Measurements from ENCODE around the gene STUB1. TPM values are rescaled to one million over a fixed set of nuclear protein-coding genes. Genes with fewer than 3 reads are reported as not detected.
"Not testable (repeated sequence)": the region's sequence is repeated elsewhere in the genome, so short reads cannot be mapped to it uniquely, and the experiment has no call there.

Gene STUB1
- total RNA-seq, 1 donor from 2014 or later, result 98.9 TPM

GRCh38 chr16:711548-712320 lies 31.5 kb downstream of the STUB1 start:
- DNase-seq, result peak; percentile 92
- no peaks in the 10 kb centered on the region for H3K9me3 ChIP-seq
- H3K27me3 ChIP-seq, result peaks cover 47% of the 10 kb centered on the region
- H3K36me3 ChIP-seq, result no peaks in the 10 kb centered on the region
- H3K4me1 ChIP-seq, result peaks cover 13% of the 10 kb centered on the region
- peak; percentile 98 for TF ChIP-seq CTCF (IDR thresholded peaks at IDR 0.05)
- H3K27ac ChIP-seq, result no peak overlapping the region
- ATAC-seq, result peak; percentile 79
- intact Hi-C loops (cut with DNase I), result loop anchor here (10.0 kb wide), 1 partner anchor 73 kb away; the partner anchor contains the start of genes CHTF18 and RPUSD1
- H3K4me3 ChIP-seq, result no peak overlapping the region

GRCh38 chr16:712740-713250 lies 32.6 kb downstream of the STUB1 start:
- not testable (repeated sequence) for DNase-seq, H3K27ac ChIP-seq, ATAC-seq, H3K36me3 ChIP-seq, H3K4me3 ChIP-seq, H3K9me3 ChIP-seq
- Histone ChIP-seq H3K27me3 (peaks cover 38% of the 10 kb centered on the region), H3K4me1 (peaks cover 13% of the 10 kb centered on the region)
- TF ChIP-seq CTCF (IDR thresholded peaks at IDR 0.05), result peak; percentile 26
- intact Hi-C loops (cut with DNase I), result loop anchor here (10.0 kb wide), 1 partner anchor 72 kb away; the partner anchor contains the start of genes CHTF18 and RPUSD1

- TF ChIP-seq CTCF (IDR thresholded peaks at IDR 0.05), result no peak
- Histone ChIP-seq H3K4me3 (no peak overlapping the region), H3K27me3 (peaks cover 26% of the 10 kb centered on the region), H3K27ac (no peak overlapping the region), H3K36me3 (no peaks in the 10 kb centered on the region), H3K4me1 (peaks cover 13% of the 10 kb centered on the region), H3K9me3 (no peaks in the 10 kb centered on the region)
- DNase-seq (no peak), ATAC-seq (no peak)
- intact Hi-C loops (cut with DNase I), result loop anchor here (10.0 kb wide), 1 partner anchor 71 kb away; the partner anchor contains the start of genes CHTF18 and RPUSD1
Measured at GRCh38 chr16:714079-714478, 33.9 kb downstream of the STUB1 start.

DNA sequence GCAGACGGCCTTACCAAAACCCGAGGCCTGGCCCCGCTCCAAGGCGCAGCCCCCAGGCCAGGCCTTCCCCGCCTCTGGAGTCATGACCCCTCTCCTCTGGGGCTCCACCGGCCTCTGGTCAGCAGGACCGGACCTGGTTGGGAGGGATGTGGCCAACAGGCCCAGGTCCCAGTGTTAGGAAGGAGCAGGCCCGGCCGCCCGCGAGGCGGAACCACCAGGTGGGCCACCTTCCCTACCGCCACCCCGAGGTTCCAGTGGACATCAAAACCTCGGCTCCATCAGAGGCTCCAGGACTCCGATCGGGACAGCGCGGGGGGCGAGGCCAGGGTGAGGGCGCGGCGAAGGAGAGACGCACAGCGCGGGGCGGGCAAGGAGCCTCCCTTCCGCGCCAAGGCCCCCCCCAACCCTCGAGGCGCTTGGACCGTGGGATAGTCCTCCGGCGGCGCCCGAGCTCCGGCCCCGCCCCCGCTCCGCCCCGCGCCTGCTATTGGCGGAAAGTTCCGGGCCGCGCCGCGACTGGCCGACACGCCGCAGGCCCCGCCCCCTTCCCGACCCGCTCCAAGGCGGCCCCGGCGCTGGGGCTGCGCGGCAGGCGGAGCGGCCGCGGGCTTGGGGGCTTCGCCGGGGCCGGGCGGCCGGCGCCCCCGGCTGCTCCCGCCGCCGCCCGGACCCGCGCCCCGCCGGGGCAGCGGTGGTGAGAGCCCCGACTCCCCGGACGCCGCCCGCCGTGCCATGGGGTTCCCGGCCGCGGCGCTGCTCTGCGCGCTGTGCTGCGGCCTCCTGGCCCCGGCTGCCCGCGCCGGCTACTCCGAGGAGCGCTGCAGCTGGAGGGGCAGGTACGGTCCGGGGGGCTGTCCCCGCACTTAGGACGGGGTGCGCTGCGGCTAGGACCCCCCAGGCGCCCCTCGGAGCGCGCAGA lies 34.6 kb downstream of the STUB1 start, which contains the start of gene METRN:
Gene METRN, plus strand, starts transcription at position 561 of the 919 bp plus-strand sequence. Its CDS starts 172 bp downstream, at position 733.
- peak within 1 kb of the TSS; percentile 70 for H3K4me3 ChIP-seq
- H3K36me3 ChIP-seq, result no peaks in the 10 kb centered on the region
- DNase-seq, result peak; percentile 96
- no peak for TF ChIP-seq CTCF (IDR thresholded peaks at IDR 0.05)
- H3K4me1 ChIP-seq, result peaks cover 16% of the 10 kb centered on the region
- peak within 1 kb of the TSS; percentile 36 for H3K27ac ChIP-seq
- intact Hi-C loops (cut with DNase I), result loop anchor here (10.0 kb wide), 1 partner anchor 70 kb away; the partner anchor contains the start of genes CHTF18 and RPUSD1
- H3K27me3 ChIP-seq, result peaks cover 18% of the 10 kb centered on the region
- peak; percentile 90 for ATAC-seq
- H3K9me3 ChIP-seq, result no peaks in the 10 kb centered on the region

Data from upper lobe of right lung (tissue), 1 donor.